Transverse colon (tissue), 4 donors: Measurements from ENCODE around the gene CDK18.

Experiments used
- POLR2A ChIP-seq: fragments of 450-650 bp; IDR thresholded peaks from one replicate; pipeline ENCODE4 v1.6.1; 2016; ENCODE audit warnings: antibody characterized with exemption, mild to moderate bottlenecking, moderate library complexity
- POLR2AphosphoS5 ChIP-seq, 3 donors: sonication (generic); formaldehyde crosslinking; IDR thresholded peaks; one replicate each; pipeline ENCODE4 v1.6.1; 2016; ENCODE audit warnings: antibody characterized with exemption in 3 of 3
- TF ChIP-seq, protein P1 (sequence below), 5 experiments: fragments of 200-600 bp in 3 of 5; fragments of 450-650 bp in 2 of 5; sonication (generic) in 3 of 5; IDR thresholded peaks; 1 replicate in 2 of 5; 2 replicates in 3 of 5; pipeline ENCODE4 v1.5.1; 2016 to 2017; ENCODE audit warnings: antibody characterized with exemption in 5 of 5, inconsistent platforms in 3 of 5, mild to moderate bottlenecking in 2 of 5, moderate library complexity in 1 of 5

GRCh38 chr1:205484985-205485967 is 19.2 kb upstream of the CDK18 start:
- TF ChIP-seq POLR2AphosphoS5 (IDR thresholded peaks at IDR 0.05) (no peak), POLR2A (no peak)
- TF ChIP-seq, protein P1, sequence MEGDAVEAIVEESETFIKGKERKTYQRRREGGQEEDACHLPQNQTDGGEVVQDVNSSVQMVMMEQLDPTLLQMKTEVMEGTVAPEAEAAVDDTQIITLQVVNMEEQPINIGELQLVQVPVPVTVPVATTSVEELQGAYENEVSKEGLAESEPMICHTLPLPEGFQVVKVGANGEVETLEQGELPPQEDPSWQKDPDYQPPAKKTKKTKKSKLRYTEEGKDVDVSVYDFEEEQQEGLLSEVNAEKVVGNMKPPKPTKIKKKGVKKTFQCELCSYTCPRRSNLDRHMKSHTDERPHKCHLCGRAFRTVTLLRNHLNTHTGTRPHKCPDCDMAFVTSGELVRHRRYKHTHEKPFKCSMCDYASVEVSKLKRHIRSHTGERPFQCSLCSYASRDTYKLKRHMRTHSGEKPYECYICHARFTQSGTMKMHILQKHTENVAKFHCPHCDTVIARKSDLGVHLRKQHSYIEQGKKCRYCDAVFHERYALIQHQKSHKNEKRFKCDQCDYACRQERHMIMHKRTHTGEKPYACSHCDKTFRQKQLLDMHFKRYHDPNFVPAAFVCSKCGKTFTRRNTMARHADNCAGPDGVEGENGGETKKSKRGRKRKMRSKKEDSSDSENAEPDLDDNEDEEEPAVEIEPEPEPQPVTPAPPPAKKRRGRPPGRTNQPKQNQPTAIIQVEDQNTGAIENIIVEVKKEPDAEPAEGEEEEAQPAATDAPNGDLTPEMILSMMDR (IDR thresholded peaks at IDR 0.05), result peak; percentile 90 to 98 (median 97)
